OCI-LY3 (cell line): Measurements from ENCODE around the gene INTS1.

ENCODE experiments used
- H2AFZ ChIP-seq: fragments of 200-600, 300-600 bp; shearing (Covaris generic); 2 replicates; pipeline ENCODE4 v1.6.0; 2014; ENCODE audit warnings: antibody characterized with exemption, low read depth, low read length
- H3K27ac ChIP-seq: fragments of 200-600, 300-600 bp; sonication (generic); 2 replicates; pipeline ENCODE4 v1.5.1; 2014; ENCODE audit warnings: mild to moderate bottlenecking, low read length, moderate library complexity, mixed read lengths
- H3K27me3 ChIP-seq: fragments of 200-600, 300-600 bp; sonication (generic); 2 replicates; pipeline ENCODE4 v1.6.1; 2014; ENCODE audit warnings: low read depth, low read length, mixed read lengths
- H3K36me3 ChIP-seq: fragments of 200-600, 300-600 bp; sonication (generic); replicated peaks from 2 replicates; pipeline ENCODE3; 2014; ENCODE audit warnings: low read depth, low read length, mixed read lengths
- H3K4me1 ChIP-seq: fragments of 300-600, 200-600 bp; sonication (generic); 2 replicates; pipeline ENCODE4 v1.6.1; 2014; ENCODE audit warnings: low read length, mixed read lengths
- H3K4me2 ChIP-seq: fragments of 200-600, 300-600 bp; sonication (generic); 2 replicates; pipeline ENCODE4 v1.6.1; 2014; ENCODE audit warnings: low read length, mixed read lengths
- H3K4me3 ChIP-seq: fragments of 300-600, 200-600 bp; sonication (generic); 2 replicates; pipeline ENCODE4 v1.5.1; 2014; ENCODE audit warnings: antibody characterized with exemption, mild to moderate bottlenecking, low read length, moderate library complexity
- H3K79me2 ChIP-seq: fragments of 300-600, 200-600 bp; shearing (Covaris generic); 2 replicates; pipeline ENCODE4 v1.6.1; 2014; ENCODE audit warnings: mild to moderate bottlenecking, low read length, mixed read lengths
- H3K9ac ChIP-seq: fragments of 300-600, 200-600 bp; shearing (Covaris generic); 2 replicates; pipeline ENCODE4 v1.6.0; 2014; ENCODE audit warnings: mild to moderate bottlenecking, low read length, moderate library complexity
- H3K9me3 ChIP-seq: fragments of 200-600, 300-600 bp; shearing (Covaris generic); 2 replicates; pipeline ENCODE4 v1.6.1; 2014; ENCODE audit warnings: low read length, mixed read lengths; ENCODE audit not compliant: insufficient read depth
- H4K20me1 ChIP-seq: fragments of 200-600, 300-600 bp; sonication (generic); 2 replicates; pipeline ENCODE4 v1.6.1; 2016; ENCODE audit warnings: low read length, mixed read lengths; ENCODE audit not compliant: insufficient read depth
- CTCF ChIP-seq: fragments of 200-600, 300-600 bp; sonication (generic); IDR thresholded peaks from 2 replicates; pipeline ENCODE4 v1.5.1; 2014; ENCODE audit warnings: antibody characterized with exemption, low read length, low read depth
- EZH2phosphoT487 ChIP-seq: fragments of 200-600 bp; shearing (Covaris generic); IDR thresholded peaks from 2 replicates; pipeline ENCODE4 v1.6.1; 2018; ENCODE audit warnings: antibody characterized with exemption, mixed run types, low read depth

INTS1 gene

GRCh38 chr7:1436608-1437007 is 67.6 kb downstream of the INTS1 start:
- no peak for TF ChIP-seq EZH2phosphoT487
- TF ChIP-seq CTCF = no peak
- no peak overlapping the region for H2AFZ ChIP-seq
- no peaks in the 10 kb centered on the region for H4K20me1 ChIP-seq
- H3K4me1 ChIP-seq = no peaks in the 10 kb centered on the region
- no peak overlapping the region for H3K9ac ChIP-seq
- no peak overlapping the region for H3K4me2 ChIP-seq
- H3K27me3 ChIP-seq = no peaks in the 10 kb centered on the region
- H3K79me2 ChIP-seq = no peaks in the 10 kb centered on the region
- no peak overlapping the region for H3K4me3 ChIP-seq
- H3K36me3 ChIP-seq = no peaks in the 10 kb centered on the region
- H3K27ac ChIP-seq = no peak overlapping the region
- no peaks in the 10 kb centered on the region for H3K9me3 ChIP-seq

DNA sequence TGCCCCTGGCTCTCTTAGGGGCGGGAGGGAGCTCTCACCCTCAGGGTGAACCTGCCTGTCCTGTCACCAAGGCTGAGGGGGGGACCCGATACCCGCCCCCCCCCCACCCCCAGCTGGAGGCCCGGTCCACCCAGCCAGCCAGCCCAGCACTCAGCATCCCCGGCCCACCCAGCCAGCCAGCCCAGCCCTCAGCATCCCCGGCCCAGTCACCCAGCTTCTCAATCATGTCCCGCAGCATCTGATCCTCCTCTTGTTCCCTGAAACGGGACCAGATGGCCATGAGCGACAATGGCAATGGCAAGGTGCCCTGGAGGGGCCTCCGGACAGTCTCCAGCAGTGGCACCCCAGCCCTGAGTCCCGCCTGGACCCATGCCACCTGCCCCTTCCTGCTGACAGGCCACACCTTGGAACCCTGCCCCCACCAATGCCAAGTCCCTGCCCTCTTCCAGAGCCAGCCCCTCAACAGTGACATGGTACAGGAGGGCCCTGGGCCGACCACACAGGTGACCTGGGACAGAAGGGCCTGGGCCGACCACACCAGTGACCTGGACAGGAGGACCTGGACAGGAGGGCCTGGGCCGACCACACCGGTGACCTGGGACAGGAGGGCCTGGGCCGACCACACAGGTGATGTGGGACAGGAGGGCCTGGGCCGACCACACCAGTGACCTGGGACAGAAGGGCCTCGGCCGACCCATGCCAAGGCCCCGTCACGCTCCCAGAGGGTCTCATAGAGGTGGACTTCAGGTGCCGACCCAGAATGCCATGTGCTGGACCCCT is 69.1 kb downstream of the INTS1 start:
- Histone ChIP-seq H3K36me3 (no peaks in the 10 kb centered on the region), H3K79me2 (no peaks in the 10 kb centered on the region), H3K27me3 (no peaks in the 10 kb centered on the region), H3K4me1 (no peaks in the 10 kb centered on the region), H2AFZ (no peak overlapping the region), H3K4me2 (no peak overlapping the region), H3K9ac (no peak overlapping the region), H3K4me3 (no peak overlapping the region), H4K20me1 (no peaks in the 10 kb centered on the region), H3K27ac (no peak overlapping the region), H3K9me3 (no peaks in the 10 kb centered on the region)
- TF ChIP-seq EZH2phosphoT487 = no peak
- no peak for TF ChIP-seq CTCF

GRCh38 chr7:1434165-1434718 is 69.9 kb downstream of the INTS1 start:
- no peak overlapping the region for H2AFZ ChIP-seq
- no peaks in the 10 kb centered on the region for H3K27me3 ChIP-seq
- H3K4me1 ChIP-seq = no peaks in the 10 kb centered on the region
- TF ChIP-seq EZH2phosphoT487 (no peak), CTCF (no peak)
- H3K9me3 ChIP-seq = no peaks in the 10 kb centered on the region
- no peak overlapping the region for H3K27ac ChIP-seq
- no peaks in the 10 kb centered on the region for H3K36me3 ChIP-seq
- H4K20me1 ChIP-seq = no peaks in the 10 kb centered on the region
- no peak overlapping the region for H3K4me3 ChIP-seq
- H3K79me2 ChIP-seq = no peaks in the 10 kb centered on the region
- no peak overlapping the region for H3K4me2 ChIP-seq
- H3K9ac ChIP-seq = no peak overlapping the region

- no peak overlapping the region for H2AFZ ChIP-seq
- no peak overlapping the region for H3K9ac ChIP-seq
- no peaks in the 10 kb centered on the region for H3K4me1 ChIP-seq
- H3K79me2 ChIP-seq = no peaks in the 10 kb centered on the region
- H3K27ac ChIP-seq = no peak overlapping the region
- H4K20me1 ChIP-seq = no peaks in the 10 kb centered on the region
- H3K27me3 ChIP-seq = no peaks in the 10 kb centered on the region
- no peaks in the 10 kb centered on the region for H3K9me3 ChIP-seq
- no peak overlapping the region for H3K4me2 ChIP-seq
- H3K36me3 ChIP-seq = no peaks in the 10 kb centered on the region
- H3K4me3 ChIP-seq = no peak overlapping the region
- TF ChIP-seq EZH2phosphoT487 = no peak
- no peak for TF ChIP-seq CTCF
Observed at GRCh38 chr7:1433128-1433920, 70.9 kb downstream of the INTS1 start.
